ENCODE measurements around the gene CAPN8. TPM values are rescaled to one million over a fixed set of nuclear protein-coding genes. Genes with fewer than 3 reads are reported as not detected.

The CAPN8 gene
- total RNA-seq, 1 donor from 2014 or later: not detected

DNA sequence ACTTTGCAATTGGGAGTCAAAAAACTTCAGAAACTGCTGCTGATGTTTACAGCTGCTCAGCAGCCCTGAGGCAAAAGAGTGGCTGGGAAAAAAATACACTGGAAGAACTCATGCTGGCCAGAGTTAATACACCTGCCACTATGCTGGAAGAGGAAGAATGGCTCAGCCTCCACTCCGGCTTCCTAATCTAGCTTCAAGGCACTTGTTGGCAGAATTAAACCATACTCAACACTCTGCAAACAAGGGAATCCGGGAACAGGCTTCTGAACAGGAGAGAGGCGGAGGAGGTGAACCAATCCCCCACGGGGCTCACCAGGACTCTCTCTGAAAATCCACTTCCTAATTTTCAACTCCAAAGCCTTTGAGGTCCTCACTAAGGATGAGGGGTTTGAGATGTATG lies 152.2 kb downstream of the CAPN8 start:
- Mint-ChIP-seq H3K4me3 (ENCODE audit: unreplicated experiment) (no peak overlapping the region), H3K36me3 (ENCODE audit: unreplicated experiment) (no peaks in the 10 kb centered on the region), H3K27me3 (ENCODE audit: unreplicated experiment) (no peaks in the 10 kb centered on the region), H3K4me1 (ENCODE audit: unreplicated experiment) (no peaks in the 10 kb centered on the region), H3K9me3 (ENCODE audit: unreplicated experiment) (no peaks in the 10 kb centered on the region), H3K27ac (ENCODE audit: unreplicated experiment) (no peak overlapping the region)
- no peak for TF ChIP-seq CTCF (IDR thresholded peaks at IDR 0.05)
- no peak for DNase-seq (ENCODE audit: extremely low spot score, unreplicated experiment)

DNA sequence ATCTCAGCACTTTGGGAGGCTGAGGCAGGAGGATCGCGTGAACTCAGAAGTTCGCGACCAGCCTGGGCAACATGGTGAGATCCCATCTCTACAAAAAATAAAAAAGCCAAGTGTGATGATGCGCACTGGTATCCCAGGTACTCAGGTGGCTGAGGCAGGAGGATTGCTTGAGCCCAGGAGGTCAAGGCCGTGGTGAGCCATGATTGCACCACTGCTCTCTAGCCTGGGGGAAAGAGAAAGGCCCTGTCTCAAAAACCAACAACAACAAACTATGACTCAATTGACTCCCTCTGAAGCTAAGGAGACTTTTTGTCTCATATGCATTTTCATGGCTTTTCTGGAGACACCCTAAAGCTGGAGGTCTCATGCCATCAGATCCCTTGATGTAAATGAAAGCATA lies 153.4 kb downstream of the CAPN8 start:
- no peaks in the 10 kb centered on the region for H3K36me3 Mint-ChIP-seq (ENCODE audit: unreplicated experiment)
- H3K4me1 Mint-ChIP-seq (ENCODE audit: unreplicated experiment): no peaks in the 10 kb centered on the region
- no peaks in the 10 kb centered on the region for H3K9me3 Mint-ChIP-seq (ENCODE audit: unreplicated experiment)
- DNase-seq (ENCODE audit: extremely low spot score, unreplicated experiment): no peak
- no peak overlapping the region for H3K27ac Mint-ChIP-seq (ENCODE audit: unreplicated experiment)
- H3K4me3 Mint-ChIP-seq (ENCODE audit: unreplicated experiment): no peak overlapping the region
- H3K27me3 Mint-ChIP-seq (ENCODE audit: unreplicated experiment): no peaks in the 10 kb centered on the region
- no peak for TF ChIP-seq CTCF (IDR thresholded peaks at IDR 0.05)

DNA sequence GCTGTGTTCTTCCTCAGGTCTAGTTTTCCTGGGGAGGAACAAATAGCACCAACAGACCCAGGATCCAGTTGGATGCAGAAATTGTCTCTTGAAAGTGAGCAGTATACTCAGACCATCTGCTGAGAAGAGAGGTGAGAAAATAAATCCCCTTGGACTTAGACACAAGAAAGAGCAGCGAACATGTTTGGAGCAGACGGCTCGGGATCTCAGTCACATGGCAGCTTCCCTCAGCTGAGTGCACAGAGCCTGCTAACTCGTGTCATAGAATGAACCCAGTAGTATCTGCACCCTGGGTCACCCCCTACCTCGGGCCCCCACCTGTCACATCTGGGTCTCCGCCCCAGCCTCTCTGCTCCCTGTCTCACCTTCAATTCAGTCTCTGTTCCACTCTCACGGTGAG lies 156.7 kb downstream of the CAPN8 start:
- H3K27ac Mint-ChIP-seq (ENCODE audit: unreplicated experiment): no peak overlapping the region
- no peak for TF ChIP-seq CTCF (IDR thresholded peaks at IDR 0.05)
- H3K27me3 Mint-ChIP-seq (ENCODE audit: unreplicated experiment): no peaks in the 10 kb centered on the region
- H3K4me3 Mint-ChIP-seq (ENCODE audit: unreplicated experiment): no peak overlapping the region
- H3K9me3 Mint-ChIP-seq (ENCODE audit: unreplicated experiment): no peaks in the 10 kb centered on the region
- DNase-seq (ENCODE audit: extremely low spot score, unreplicated experiment): no peak
- no peaks in the 10 kb centered on the region for H3K36me3 Mint-ChIP-seq (ENCODE audit: unreplicated experiment)
- no peaks in the 10 kb centered on the region for H3K4me1 Mint-ChIP-seq (ENCODE audit: unreplicated experiment)

GRCh38 chr1:223504741-223505140 lies 160.8 kb downstream of the CAPN8 start:
- Mint-ChIP-seq H3K9me3 (ENCODE audit: unreplicated experiment) (no peaks in the 10 kb centered on the region), H3K36me3 (ENCODE audit: unreplicated experiment) (no peaks in the 10 kb centered on the region), H3K27ac (ENCODE audit: unreplicated experiment) (no peak overlapping the region), H3K4me1 (ENCODE audit: unreplicated experiment) (no peaks in the 10 kb centered on the region), H3K4me3 (ENCODE audit: unreplicated experiment) (no peak overlapping the region), H3K27me3 (ENCODE audit: unreplicated experiment) (no peaks in the 10 kb centered on the region)
- TF ChIP-seq CTCF (IDR thresholded peaks at IDR 0.05): no peak
- DNase-seq (ENCODE audit: extremely low spot score, unreplicated experiment): no peak

- Mint-ChIP-seq H3K27me3 (ENCODE audit: unreplicated experiment) (no peaks in the 10 kb centered on the region), H3K27ac (ENCODE audit: unreplicated experiment) (no peak overlapping the region), H3K36me3 (ENCODE audit: unreplicated experiment) (no peaks in the 10 kb centered on the region), H3K9me3 (ENCODE audit: unreplicated experiment) (no peaks in the 10 kb centered on the region), H3K4me1 (ENCODE audit: unreplicated experiment) (no peaks in the 10 kb centered on the region), H3K4me3 (ENCODE audit: unreplicated experiment) (no peak overlapping the region)
- DNase-seq (ENCODE audit: extremely low spot score, unreplicated experiment): no peak
- TF ChIP-seq CTCF (IDR thresholded peaks at IDR 0.05): no peak
Observed at GRCh38 chr1:223503348-223503747, 162.2 kb downstream of the CAPN8 start.
